PC-3 (cell line): ENCODE measurements around the gene ECSIT. TPM values are rescaled to one million over a fixed set of nuclear protein-coding genes. Genes with fewer than 3 reads are reported as not detected.

Experiments
- ATAC-seq: fragments of 200-7000 bp; cut with Tn5 transposase; 2 replicates; pipeline ENCODE4 v1.9.1; 2020; ENCODE audit warnings: mild to moderate bottlenecking, moderate library complexity
- BruUV-seq: library from RNA; stranded (reverse); fragments of 400-500 nt; replicated peaks from 2 replicates; lab custom pipeline; 2021; lab: Mats Ljungman, UMichigan
- CTCF ChIA-PET: fragments of 300-600 bp; sonication (Branson Sonifier 250); formaldehyde crosslinking; loops from one replicate; lab custom pipeline; 2022; ENCODE audit warnings: antibody characterized with exemption; lab: Charles Lee
- POLR2A ChIA-PET: fragments of 300-600 bp; sonication (Branson Sonifier 250); formaldehyde crosslinking; loops from one replicate; lab custom pipeline; 2022; ENCODE audit warnings: antibody characterized with exemption; ENCODE audit not compliant: unreplicated experiment; lab: Charles Lee
- DNase-seq: peaks from one replicate; pipeline ENCODE4 v3.0.0-alpha.2; 2015
- H2AFZ ChIP-seq: fragments of 300-600 bp; sonication (generic); 2 replicates; pipeline ENCODE4 v1.6.0; 2016; ENCODE audit warnings: antibody characterized with exemption, low read length
- H3F3A ChIP-seq: fragments of 300-600 bp; sonication (generic); one replicate; pipeline ENCODE4 v1.6.0; 2017; ENCODE audit warnings: antibody characterized with exemption, low read length, control low read depth, mild to moderate bottlenecking; ENCODE audit not compliant: unreplicated experiment
- H3K27ac ChIP-seq: fragments of 300-600 bp; sonication (generic); 2 replicates; pipeline ENCODE4 v1.5.1; 2016; ENCODE audit warnings: mild to moderate bottlenecking, low read length
- H3K27me3 ChIP-seq: fragments of 300-600 bp; sonication (generic); 2 replicates; pipeline ENCODE4 v1.6.1; 2016; ENCODE audit warnings: low read length, mixed read lengths
- H3K36me3 ChIP-seq: fragments of 300-600 bp; sonication (generic); 2 replicates; pipeline ENCODE4 v1.6.1; 2016; ENCODE audit warnings: low read depth, mixed run types, low read length, mixed read lengths
- H3K4me1 ChIP-seq: fragments of 300-600 bp; sonication (generic); 2 replicates; pipeline ENCODE4 v1.5.1; 2016; ENCODE audit warnings: low read length; ENCODE audit not compliant: insufficient read depth
- H3K4me2 ChIP-seq: fragments of 300-600 bp; sonication (generic); 2 replicates; pipeline ENCODE4 v1.6.0; 2016; ENCODE audit warnings: low read length
- H3K4me3 ChIP-seq: fragments of 300-600 bp; sonication (generic); 2 replicates; pipeline ENCODE4 v1.5.1; 2016; ENCODE audit warnings: mild to moderate bottlenecking, low read length, mixed read lengths
- H3K79me2 ChIP-seq: fragments of 300-600 bp; sonication (generic); 2 replicates; pipeline ENCODE4 v1.6.1; 2017; ENCODE audit warnings: low read length, mixed read lengths
- H3K9ac ChIP-seq: fragments of 300-600 bp; sonication (generic); 2 replicates; pipeline ENCODE4 v1.6.0; 2016; ENCODE audit warnings: mild to moderate bottlenecking, low read length
- H3K9me2 ChIP-seq: fragments of 300-600 bp; sonication (generic); replicated peaks from 2 replicates; pipeline ENCODE4 v1.6.1; 2016; ENCODE audit warnings: mixed run types, low read length, mixed read lengths
- H3K9me3 ChIP-seq: fragments of 300-600 bp; sonication (generic); 2 replicates; pipeline ENCODE4 v1.6.1; 2016; ENCODE audit warnings: low read length, mixed read lengths
- H4K20me1 ChIP-seq: fragments of 300-600 bp; sonication (generic); 2 replicates; pipeline ENCODE4 v1.6.1; 2016; ENCODE audit warnings: low read length, mixed read lengths
- EZH2 ChIP-seq: fragments of 300-600 bp; sonication (generic); IDR thresholded peaks from one replicate; pipeline ENCODE4 v1.6.1; 2017; ENCODE audit warnings: antibody characterized with exemption, mild to moderate bottlenecking, low read length; ENCODE audit not compliant: unreplicated experiment
- EZH2phosphoT487 ChIP-seq: fragments of 300-600 bp; sonication (generic); IDR thresholded peaks from 2 replicates; pipeline ENCODE4 v1.6.1; 2018; ENCODE audit warnings: mild to moderate bottlenecking, antibody characterized with exemption, low read length, borderline replicate concordance
- intact Hi-C: fragments of 100-400 bp; cut with micrococcal nuclease; formaldehyde crosslinking; loops from 2 replicates; pipeline ENCODE4 v1.9.0; 2023
- total RNA-seq: library from RNA; depleted of rRNA; stranded (reverse); fragments of >200 nt; gene quantifications from 2 replicates; pipeline ENCODE4 v1.2.3, GENCODE V29; 2014
- TF ChIP-seq, protein P1 (sequence below): fragments of 300-600 bp; sonication (generic); conservative IDR thresholded peaks from 2 replicates; pipeline ENCODE4 v1.5.1; 2017; ENCODE audit warnings: antibody characterized with exemption, low read depth, mild to moderate bottlenecking, low read length

The ECSIT gene
- total RNA-seq, 1 experiment from 2014 or later, result 126 TPM

DNA sequence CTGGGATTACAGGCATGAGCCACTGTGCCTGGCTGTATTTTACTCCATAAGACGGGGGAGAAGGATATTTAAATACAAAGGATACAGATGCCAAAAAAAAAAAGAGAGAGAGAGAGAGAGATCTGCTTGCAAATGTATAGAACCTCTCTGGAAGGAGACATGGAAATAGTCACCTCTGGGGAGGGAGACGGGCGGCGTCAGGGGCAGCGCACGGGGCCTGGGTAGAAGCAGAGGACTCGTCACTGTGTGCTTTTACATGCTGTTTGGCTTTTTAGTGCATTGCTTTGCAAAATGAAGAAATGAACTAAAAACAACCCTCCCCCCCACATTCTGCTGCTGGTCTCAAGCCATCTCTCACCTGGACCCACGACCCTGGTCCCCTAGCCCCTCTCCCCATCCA is 18.5 kb downstream of the ECSIT start:
- Histone ChIP-seq H3K4me2 (no peak overlapping the region), H4K20me1 (no peaks in the 10 kb centered on the region), H3K79me2 (no peaks in the 10 kb centered on the region), H3F3A (no peaks in the 10 kb centered on the region), H3K9me2 (no peaks in the 10 kb centered on the region), H3K9ac (no peak overlapping the region), H3K36me3 (peaks cover 11% of the 10 kb centered on the region; the same call in 1 of the 2 replicates), H3K27ac (no peak overlapping the region), H3K9me3 (no peaks in the 10 kb centered on the region), H3K4me1 (peaks cover 7% of the 10 kb centered on the region), H3K27me3 (no peaks in the 10 kb centered on the region), H3K4me3 (no peak overlapping the region), H2AFZ (no peak overlapping the region)
- TF ChIP-seq, protein P1, sequence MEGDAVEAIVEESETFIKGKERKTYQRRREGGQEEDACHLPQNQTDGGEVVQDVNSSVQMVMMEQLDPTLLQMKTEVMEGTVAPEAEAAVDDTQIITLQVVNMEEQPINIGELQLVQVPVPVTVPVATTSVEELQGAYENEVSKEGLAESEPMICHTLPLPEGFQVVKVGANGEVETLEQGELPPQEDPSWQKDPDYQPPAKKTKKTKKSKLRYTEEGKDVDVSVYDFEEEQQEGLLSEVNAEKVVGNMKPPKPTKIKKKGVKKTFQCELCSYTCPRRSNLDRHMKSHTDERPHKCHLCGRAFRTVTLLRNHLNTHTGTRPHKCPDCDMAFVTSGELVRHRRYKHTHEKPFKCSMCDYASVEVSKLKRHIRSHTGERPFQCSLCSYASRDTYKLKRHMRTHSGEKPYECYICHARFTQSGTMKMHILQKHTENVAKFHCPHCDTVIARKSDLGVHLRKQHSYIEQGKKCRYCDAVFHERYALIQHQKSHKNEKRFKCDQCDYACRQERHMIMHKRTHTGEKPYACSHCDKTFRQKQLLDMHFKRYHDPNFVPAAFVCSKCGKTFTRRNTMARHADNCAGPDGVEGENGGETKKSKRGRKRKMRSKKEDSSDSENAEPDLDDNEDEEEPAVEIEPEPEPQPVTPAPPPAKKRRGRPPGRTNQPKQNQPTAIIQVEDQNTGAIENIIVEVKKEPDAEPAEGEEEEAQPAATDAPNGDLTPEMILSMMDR, result no peak
- TF ChIP-seq EZH2 (no peak), EZH2phosphoT487 (no peak)
- CTCF ChIA-PET, result no interaction called here
- POLR2A ChIA-PET, result no interaction called here
- intact Hi-C loops, result no loop called here
- BruUV-seq, result no TSS peak
- DNase-seq (no peak), ATAC-seq (no peak)

DNA sequence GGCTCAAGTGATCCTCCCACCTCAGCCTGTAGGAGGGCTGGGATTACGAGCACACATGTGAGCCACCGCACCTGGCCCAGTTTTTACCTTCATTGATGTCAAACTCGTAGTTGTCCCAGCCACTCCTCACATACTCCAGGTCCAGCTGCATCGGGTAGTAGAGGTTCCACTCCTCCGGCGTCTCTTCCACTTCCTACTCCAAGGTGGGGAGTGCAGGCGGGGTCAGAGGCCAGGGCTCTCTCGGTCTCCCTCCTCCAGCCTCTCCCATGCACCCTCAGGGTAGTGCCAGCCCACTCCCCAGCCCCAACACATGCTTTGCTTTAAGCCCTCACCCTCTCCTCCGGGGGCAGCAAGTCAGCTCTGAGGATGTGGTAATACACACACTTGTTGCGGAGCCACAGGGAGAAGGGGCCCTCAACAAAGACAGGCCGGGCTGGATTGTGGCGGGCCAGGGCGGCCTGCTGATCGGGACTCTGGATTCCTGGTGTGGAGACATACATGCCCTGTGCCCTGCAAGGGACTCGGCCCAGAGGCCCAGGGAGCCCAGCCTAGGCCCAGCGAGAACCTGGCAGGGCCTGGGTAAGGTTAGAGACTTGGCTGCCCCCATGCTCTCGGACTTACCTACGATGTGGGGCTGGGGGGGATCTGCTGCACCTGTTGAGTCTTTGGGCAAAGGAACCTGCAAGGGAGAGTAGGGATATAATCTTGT is 21.4 kb downstream of the ECSIT start:
- Histone ChIP-seq H3K4me2 (no peak overlapping the region), H3K36me3 (peaks cover 5% of the 10 kb centered on the region; the same call in 1 of the 2 replicates), H3K9me3 (no peaks in the 10 kb centered on the region), H3K4me3 (no peak overlapping the region), H2AFZ (no peak overlapping the region), H3K9me2 (no peaks in the 10 kb centered on the region), H4K20me1 (no peaks in the 10 kb centered on the region), H3K27me3 (no peaks in the 10 kb centered on the region), H3K79me2 (peaks cover 4% of the 10 kb centered on the region; the same call in 1 of the 2 replicates), H3K4me1 (peaks cover 15% of the 10 kb centered on the region), H3K27ac (no peak overlapping the region), H3K9ac (no peak overlapping the region), H3F3A (no peaks in the 10 kb centered on the region)
- CTCF ChIA-PET, result no interaction called here
- DNase-seq (no peak), ATAC-seq (no peak)
- POLR2A ChIA-PET, result no interaction called here
- TF ChIP-seq EZH2phosphoT487 (no peak), EZH2 (no peak)
- TF ChIP-seq, protein P1, result no peak
- BruUV-seq, result no TSS peak
- intact Hi-C loops, result no loop called here

DNA sequence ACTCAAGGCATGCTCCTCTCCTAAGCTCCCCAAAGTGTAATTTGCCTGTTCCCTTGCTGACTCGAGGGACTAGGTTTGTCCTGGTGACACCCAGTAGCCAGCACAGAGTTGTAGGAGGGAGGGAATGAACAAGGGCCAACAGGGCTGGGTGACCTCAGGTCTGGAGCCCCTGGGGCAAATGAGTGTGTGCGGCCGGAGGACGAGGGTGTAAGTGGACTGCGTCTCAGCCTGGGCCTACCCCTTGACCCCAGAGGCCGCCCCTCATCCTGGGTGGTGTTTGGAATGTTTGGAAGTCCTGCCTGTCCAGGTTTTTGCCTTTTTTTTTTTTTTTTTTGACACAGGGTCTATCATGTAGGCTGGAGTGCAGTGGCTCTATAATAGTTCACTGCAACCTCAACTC is 22.0 kb downstream of the ECSIT start:
- ChIA-PET CTCF (no interaction called here), POLR2A (no interaction called here)
- H2AFZ ChIP-seq, result no peak overlapping the region
- H3K4me2 ChIP-seq, result peak overlapping the region; percentile 11
- no peak for DNase-seq
- intact Hi-C loops, result no loop called here
- no peak overlapping the region for H3K4me3 ChIP-seq
- peaks cover 5% of the 10 kb centered on the region; the same call in 1 of the 2 replicates for H3K36me3 ChIP-seq
- H3K27ac ChIP-seq, result no peak overlapping the region
- peaks cover 15% of the 10 kb centered on the region for H3K4me1 ChIP-seq
- no peaks in the 10 kb centered on the region for H3K27me3 ChIP-seq
- H3K79me2 ChIP-seq, result peaks cover 4% of the 10 kb centered on the region; the same call in 1 of the 2 replicates
- no TSS peak for BruUV-seq
- H3K9me3 ChIP-seq, result no peaks in the 10 kb centered on the region
- no peaks in the 10 kb centered on the region for H4K20me1 ChIP-seq
- no peaks in the 10 kb centered on the region for H3K9me2 ChIP-seq
- H3K9ac ChIP-seq, result no peak overlapping the region
- no peak for ATAC-seq
- TF ChIP-seq EZH2phosphoT487 (no peak), EZH2 (no peak)
- TF ChIP-seq, protein P1, result no peak
- H3F3A ChIP-seq, result no peaks in the 10 kb centered on the region
